ENCODE results near the gene TEX13D. TPM values are rescaled to one million over a fixed set of nuclear protein-coding genes. Genes with fewer than 3 reads are reported as not detected.

TEX13D gene
- total and polyA plus RNA-seq, 9 of the 15 experiments (the other 6 are each of a cell fraction or from before 2014, with no cell fraction given), result 0.06 TPM; not detected in 8

GRCh38 chrX:124348885-124349453 is 16.5 kb downstream of the TEX13D start (continued):
- TF ChIP-seq CTCF (IDR thresholded peaks at IDR 0.05 in 2 of 3, conservative IDR thresholded peaks at IDR 0.05 in 1 of 3; ENCODE audit: insufficient read depth in 2 of 3, low read depth in 1 of 3, low read length in 3 of 3) (no peak), CREB1 (IDR thresholded peaks at IDR 0.05) (peak; percentile 54; the same call in 1 of the 2 replicates), CREB1 (CRISPR knock-in tag; IDR thresholded peaks at IDR 0.05) (no peak), MTA2 (IDR thresholded peaks at IDR 0.05; ENCODE audit: low read depth) (peak; percentile 81), KLF16 (IDR thresholded peaks at IDR 0.05) (peak; percentile 75), CC2D1A (IDR thresholded peaks at IDR 0.05) (peak; percentile 77; the same call in 1 of the 2 replicates), ZNF354B (CRISPR knock-in tag; IDR thresholded peaks at IDR 0.05) (no peak), ARID1B (IDR thresholded peaks at IDR 0.05) (peak; percentile 93), PHB2 (IDR thresholded peaks at IDR 0.05; ENCODE audit: low read depth) (peak; percentile 47; the same call in 1 of the 2 replicates), TBL1XR1 (IDR thresholded peaks at IDR 0.05; ENCODE audit: low read length in 2 of 2) (peak in 1 of 2 experiments; percentile 43; a peak in 1 of 4 replicates), WHSC1 (IDR thresholded peaks at IDR 0.05; ENCODE audit: low read length) (no peak), TAF7 (tag; IDR thresholded peaks at IDR 0.05) (no peak), CBFA2T3 (IDR thresholded peaks at IDR 0.05) (peak; percentile 95), BRD9 (IDR thresholded peaks at IDR 0.05; ENCODE audit: low read depth, partially characterized antibody) (no peak), RCOR1 (IDR thresholded peaks at IDR 0.05; ENCODE audit: borderline replicate concordance in 1 of 2, low read depth in 2 of 2, low read length in 2 of 2) (peak in 1 of 2 experiments; percentile 67; a peak in 1 of 4 replicates), ZMIZ1 (IDR thresholded peaks at IDR 0.05; ENCODE audit: low read depth in 2 of 2, low read length in 2 of 2) (peak in 1 of 2 experiments; percentile 63; a peak in 1 of 4 replicates), LEF1 (IDR thresholded peaks at IDR 0.05) (peak; percentile 70), SMARCA4 (IDR thresholded peaks at IDR 0.05) (peak; percentile 74), CBX1 (IDR thresholded peaks at IDR 0.05; ENCODE audit: low read depth) (no peak), ZNF436 (CRISPR knock-in tag; IDR thresholded peaks at IDR 0.05) (no peak), NFE2 (IDR thresholded peaks at IDR 0.05; ENCODE audit: low read depth) (no peak)

All from K562 (cell line).